Measurements from ENCODE around the gene PCOLCE2. TPM values are rescaled to one million over a fixed set of nuclear protein-coding genes. Genes with fewer than 3 reads are reported as not detected.

Gene PCOLCE2
- total RNA-seq, 1 experiment from 2014 or later: 4.4 TPM

DNA sequence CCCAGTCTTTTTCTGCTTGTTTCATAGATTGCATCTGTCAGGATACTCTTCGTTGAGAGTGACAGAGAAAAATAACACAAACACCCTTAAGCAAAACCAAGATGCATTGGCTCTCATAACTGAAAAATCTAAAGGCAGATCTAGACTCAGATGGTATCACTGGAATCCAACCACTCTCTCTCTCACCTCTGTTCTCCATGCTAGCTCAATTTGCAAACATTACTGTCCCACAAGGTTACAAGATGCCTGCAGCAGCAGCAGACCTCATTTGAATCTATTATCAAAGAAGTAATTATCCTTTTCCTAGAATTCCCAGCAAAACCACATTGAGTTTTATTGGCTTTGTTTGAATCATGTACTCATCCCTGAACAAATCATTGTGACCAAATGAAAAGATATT is 19.1 kb upstream of the PCOLCE2 start (continued):
- TF ChIP-seq JUND (IDR thresholded peaks at IDR 0.05) (no peak), EZH2 (IDR thresholded peaks at IDR 0.05) (no peak)
- TF ChIP-seq, protein P1, sequence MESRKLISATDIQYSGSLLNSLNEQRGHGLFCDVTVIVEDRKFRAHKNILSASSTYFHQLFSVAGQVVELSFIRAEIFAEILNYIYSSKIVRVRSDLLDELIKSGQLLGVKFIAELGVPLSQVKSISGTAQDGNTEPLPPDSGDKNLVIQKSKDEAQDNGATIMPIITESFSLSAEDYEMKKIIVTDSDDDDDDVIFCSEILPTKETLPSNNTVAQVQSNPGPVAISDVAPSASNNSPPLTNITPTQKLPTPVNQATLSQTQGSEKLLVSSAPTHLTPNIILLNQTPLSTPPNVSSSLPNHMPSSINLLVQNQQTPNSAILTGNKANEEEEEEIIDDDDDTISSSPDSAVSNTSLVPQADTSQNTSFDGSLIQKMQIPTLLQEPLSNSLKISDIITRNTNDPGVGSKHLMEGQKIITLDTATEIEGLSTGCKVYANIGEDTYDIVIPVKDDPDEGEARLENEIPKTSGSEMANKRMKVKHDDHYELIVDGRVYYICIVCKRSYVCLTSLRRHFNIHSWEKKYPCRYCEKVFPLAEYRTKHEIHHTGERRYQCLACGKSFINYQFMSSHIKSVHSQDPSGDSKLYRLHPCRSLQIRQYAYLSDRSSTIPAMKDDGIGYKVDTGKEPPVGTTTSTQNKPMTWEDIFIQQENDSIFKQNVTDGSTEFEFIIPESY (IDR thresholded peaks at IDR 0.05; ENCODE audit: extremely low read depth, insufficient replicate concordance, low read length): no peak
- TF ChIP-seq, protein P2, sequence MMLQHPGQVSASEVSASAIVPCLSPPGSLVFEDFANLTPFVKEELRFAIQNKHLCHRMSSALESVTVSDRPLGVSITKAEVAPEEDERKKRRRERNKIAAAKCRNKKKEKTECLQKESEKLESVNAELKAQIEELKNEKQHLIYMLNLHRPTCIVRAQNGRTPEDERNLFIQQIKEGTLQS (IDR thresholded peaks at IDR 0.05): no peak

DNA sequence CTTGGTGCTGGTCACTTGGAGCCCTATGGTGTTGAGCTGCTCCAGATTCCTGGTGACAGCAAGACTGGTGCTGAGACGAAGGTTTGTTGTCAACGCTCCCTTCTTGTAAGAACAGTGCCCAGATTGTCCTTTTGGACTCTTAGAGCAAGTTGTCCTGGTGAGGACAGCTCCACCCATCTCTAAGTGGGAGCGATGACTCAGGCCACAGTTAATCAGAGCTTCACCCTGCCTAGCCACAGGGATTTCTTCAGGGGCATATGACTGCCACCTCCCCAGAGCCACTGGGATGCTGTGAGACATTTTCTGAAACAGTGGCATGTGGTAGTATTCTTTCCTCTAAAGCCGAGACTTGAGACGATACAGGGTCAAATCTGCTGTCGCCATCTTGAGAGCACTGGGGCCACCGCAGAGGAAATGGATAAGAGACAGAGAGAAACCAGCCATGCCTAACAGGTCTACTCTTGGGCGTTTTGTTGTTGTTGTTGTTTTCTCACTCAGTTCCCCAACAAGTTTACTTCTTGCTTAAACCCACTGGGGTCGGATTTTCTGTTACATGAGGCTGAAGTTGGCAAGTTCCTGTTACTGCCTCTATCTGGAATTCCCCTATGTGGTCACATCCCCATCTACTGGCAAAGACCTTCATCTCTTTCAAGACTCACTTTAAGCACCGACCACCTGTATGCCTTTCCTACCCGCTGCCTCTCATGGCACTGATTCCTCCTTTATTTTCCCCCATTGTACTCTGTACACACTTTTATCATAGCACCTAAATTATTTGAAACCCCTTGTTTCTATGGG is 16.0 kb upstream of the PCOLCE2 start:
- no peaks in the 10 kb centered on the region for H3K9me2 ChIP-seq (ENCODE audit: insufficient read depth)
- RAD21 ChIA-PET (ENCODE audit: low non-redundant PET in 1 of 2, low total read pairs in 2 of 2, uncharacterized antibody in 2 of 2, unreplicated experiment in 2 of 2): interaction anchor here (0.6 to 0.7 kb wide), 2 partner anchors 76 to 320 kb away, joined by 3 read pairs; no protein-coding TSS in a partner anchor
- H3K27me3 ChIP-seq (ENCODE audit: insufficient read depth, low read length): no peaks in the 10 kb centered on the region
- peak overlapping the region; percentile 50 for H2AFZ ChIP-seq (ENCODE audit: low read depth, low read length, poor library complexity, severe bottlenecking)
- H3K4me1 ChIP-seq (ENCODE audit: control insufficient read depth in 1 of 2, insufficient read depth in 2 of 2, low read length in 2 of 2): peaks cover 0 to 9% of the 10 kb centered on the region in 2 experiments; a peak in 2 of 4 replicates
- H3K4me2 ChIP-seq (ENCODE audit: low read length): peak overlapping the region; percentile 31
- no TSS peak for BruUV-seq (replicated peaks)
- H4K20me1 ChIP-seq (ENCODE audit: insufficient read depth): no peaks in the 10 kb centered on the region
- H3K9ac ChIP-seq (ENCODE audit: low read length): no peak overlapping the region
- no peaks in the 10 kb centered on the region for H3K36me3 ChIP-seq (ENCODE audit: control insufficient read depth in 1 of 2, insufficient read depth in 2 of 2, low read length in 2 of 2)
- peak; percentile 81 for ATAC-seq
- H3K4me3 ChIP-seq (replicated peaks in 1 of 2; ENCODE audit: low read depth in 1 of 2, low read length in 2 of 2): no peak overlapping the region
- intact Hi-C loops (cut with micrococcal nuclease): loop anchor here (1.0 to 2.0 kb wide), 2 partner anchors 76 to 318 kb away; no protein-coding TSS in a partner anchor
- no peak for DNase-seq (ENCODE audit: low read depth, low spot score)
- POLR2A ChIA-PET: no interaction called here
- CTCF ChIA-PET: interaction anchor here (2.6 to 4.3 kb wide), 2 partner anchors 76 to 318 kb away, joined by 12 to 26 read pairs; no protein-coding TSS in a partner anchor
- H3K27ac ChIP-seq (ENCODE audit: low read depth, low read length): no peak overlapping the region
- no peaks in the 10 kb centered on the region for H3K79me2 ChIP-seq (ENCODE audit: insufficient read depth, low read length)
- no peaks in the 10 kb centered on the region for H3K9me3 ChIP-seq (ENCODE audit: control insufficient read depth in 1 of 2, insufficient read depth in 1 of 2, low read depth in 1 of 2, low read length in 2 of 2)
- TF ChIP-seq, protein P2 (IDR thresholded peaks at IDR 0.05): no peak
- TF ChIP-seq ELF1 (IDR thresholded peaks at IDR 0.05; ENCODE audit: borderline replicate concordance, low read depth) (no peak), ZNF274 (IDR thresholded peaks at IDR 0.05; ENCODE audit: low read depth, low read length) (no peak), POLR2A (IDR thresholded peaks at IDR 0.05; ENCODE audit: borderline replicate concordance, extremely low read depth, insufficient read depth, insufficient read length) (no peak), RAD21 (IDR thresholded peaks at IDR 0.05; ENCODE audit: low read depth) (peak; percentile 73), EZH2phosphoT487 (IDR thresholded peaks at IDR 0.05; ENCODE audit: borderline replicate concordance) (no peak), SIN3A (IDR thresholded peaks at IDR 0.05; ENCODE audit: low read depth) (no peak), POLR2AphosphoS5 (IDR thresholded peaks at IDR 0.05; ENCODE audit: low read depth, low read length) (no peak), FOSL1 (IDR thresholded peaks at IDR 0.05; ENCODE audit: low read depth) (0 out of 2 replicates have a peak, but pooled peaks have one; percentile 19), EGR1 (IDR thresholded peaks at IDR 0.05; ENCODE audit: low read depth) (no peak), EZH2 (IDR thresholded peaks at IDR 0.05) (no peak), SP1 (IDR thresholded peaks at IDR 0.05; ENCODE audit: low read depth) (no peak)
- TF ChIP-seq, protein P1 (IDR thresholded peaks at IDR 0.05; ENCODE audit: extremely low read depth, insufficient replicate concordance, low read length): no peak
- TF ChIP-seq, protein P3, sequence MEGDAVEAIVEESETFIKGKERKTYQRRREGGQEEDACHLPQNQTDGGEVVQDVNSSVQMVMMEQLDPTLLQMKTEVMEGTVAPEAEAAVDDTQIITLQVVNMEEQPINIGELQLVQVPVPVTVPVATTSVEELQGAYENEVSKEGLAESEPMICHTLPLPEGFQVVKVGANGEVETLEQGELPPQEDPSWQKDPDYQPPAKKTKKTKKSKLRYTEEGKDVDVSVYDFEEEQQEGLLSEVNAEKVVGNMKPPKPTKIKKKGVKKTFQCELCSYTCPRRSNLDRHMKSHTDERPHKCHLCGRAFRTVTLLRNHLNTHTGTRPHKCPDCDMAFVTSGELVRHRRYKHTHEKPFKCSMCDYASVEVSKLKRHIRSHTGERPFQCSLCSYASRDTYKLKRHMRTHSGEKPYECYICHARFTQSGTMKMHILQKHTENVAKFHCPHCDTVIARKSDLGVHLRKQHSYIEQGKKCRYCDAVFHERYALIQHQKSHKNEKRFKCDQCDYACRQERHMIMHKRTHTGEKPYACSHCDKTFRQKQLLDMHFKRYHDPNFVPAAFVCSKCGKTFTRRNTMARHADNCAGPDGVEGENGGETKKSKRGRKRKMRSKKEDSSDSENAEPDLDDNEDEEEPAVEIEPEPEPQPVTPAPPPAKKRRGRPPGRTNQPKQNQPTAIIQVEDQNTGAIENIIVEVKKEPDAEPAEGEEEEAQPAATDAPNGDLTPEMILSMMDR (IDR thresholded peaks at IDR 0.05 in 2 of 3, conservative IDR thresholded peaks at IDR 0.05 in 1 of 3; ENCODE audit: borderline replicate concordance in 1 of 3, insufficient read depth in 1 of 3, low read depth in 2 of 3, low read length in 2 of 3): peak; percentile 13 to 51 (median 41); a peak in 4 of 6 replicates

Measured in HCT116 (cell line).